Liver (tissue), 9 donors: ENCODE measurements around the gene PTGIR. TPM values are rescaled to one million over a fixed set of nuclear protein-coding genes. Genes with fewer than 3 reads are reported as not detected.

Source experiments
- DNase-seq: peaks from one replicate; pipeline ENCODE4 v3.0.0-alpha.2; 2017; ENCODE audit warnings: low spot score
- H3K27ac ChIP-seq, 2 donors: one replicate each; pipeline ENCODE4 v1.7.0; 2013; ENCODE audit warnings: inconsistent platforms in 2 of 2, low read length in 2 of 2, control low read depth in 1 of 2, low read depth in 1 of 2, mild to moderate bottlenecking in 1 of 2
- H3K27me3 ChIP-seq, 4 donors: one replicate each; pipeline versions ENCODE4 v1.6.1 to v1.7.0; 2013; ENCODE audit warnings: low read length in 3 of 4, inconsistent platforms in 1 of 4, mild to moderate bottlenecking in 1 of 4, moderate library complexity in 1 of 4; ENCODE audit not compliant: control insufficient read depth in 4 of 4, insufficient read depth in 4 of 4
- H3K36me3 ChIP-seq, 4 donors: one replicate each; pipeline versions ENCODE4 v1.6.1 to v1.7.0; 2013; ENCODE audit warnings: low read length in 3 of 4, mild to moderate bottlenecking in 3 of 4, low read depth in 1 of 4, moderate library complexity in 1 of 4; ENCODE audit not compliant: control insufficient read depth in 4 of 4, insufficient read depth in 3 of 4
- H3K4me1 ChIP-seq, 4 donors: one replicate each; pipeline versions ENCODE4 v1.6.1 to v1.7.0; 2013; ENCODE audit warnings: low read length in 3 of 4, mild to moderate bottlenecking in 3 of 4, moderate library complexity in 1 of 4; ENCODE audit not compliant: control insufficient read depth in 4 of 4, insufficient read depth in 4 of 4
- H3K4me3 ChIP-seq, 3 donors: one replicate each; pipeline versions ENCODE4 v1.6.1 to v1.7.0; 2013; ENCODE audit warnings: low read length in 3 of 3, control low read depth in 1 of 3, low read depth in 1 of 3, mild to moderate bottlenecking in 1 of 3
- H3K9ac ChIP-seq, 2 donors: one replicate each; pipeline ENCODE4 v1.7.0; 2013; ENCODE audit warnings: low read length in 2 of 2, mild to moderate bottlenecking in 2 of 2, moderate library complexity in 2 of 2, control low read depth in 1 of 2, low read depth in 1 of 2
- H3K9me3 ChIP-seq, 4 donors: one replicate each; pipeline versions ENCODE4 v1.6.1 to v1.7.0; 2013; ENCODE audit warnings: low read length in 3 of 4; ENCODE audit not compliant: control insufficient read depth in 4 of 4
- ATF3 ChIP-seq: IDR thresholded peaks from 2 replicates; pipeline ENCODE4 v1.6.1; 2016; ENCODE audit warnings: antibody characterized with exemption
- CTCF ChIP-seq: fragments of 150-350 bp; IDR thresholded peaks from 2 replicates; pipeline ENCODE4 v1.5.1; 2017; ENCODE audit warnings: improper control_type of control experiment, low read depth, low read length; ENCODE audit not compliant: missing input control
- FOXA1 ChIP-seq: IDR thresholded peaks from 2 replicates; pipeline ENCODE4 v1.6.1; 2016; ENCODE audit warnings: antibody characterized with exemption
- FOXA2 ChIP-seq: IDR thresholded peaks from 2 replicates; pipeline ENCODE4 v1.6.1; 2016; ENCODE audit warnings: antibody characterized with exemption
- GABPA ChIP-seq, 2 donors: IDR thresholded peaks in 1 of 2; conservative IDR thresholded peaks in 1 of 2; 2 replicates each; pipeline ENCODE4 v1.6.1; 2016; ENCODE audit warnings: antibody characterized with exemption in 2 of 2, mild to moderate bottlenecking in 1 of 2, moderate library complexity in 1 of 2
- HNF4A ChIP-seq, 2 donors: conservative IDR thresholded peaks; 2 replicates each; pipeline ENCODE4 v1.6.1; 2016; ENCODE audit warnings: antibody characterized with exemption in 2 of 2, mild to moderate bottlenecking in 2 of 2
- HNF4G ChIP-seq: IDR thresholded peaks from 2 replicates; pipeline ENCODE4 v1.6.1; 2016; ENCODE audit warnings: antibody characterized with exemption
- JUND ChIP-seq, 2 donors: IDR thresholded peaks; 2 replicates each; pipeline ENCODE4 v1.6.1; 2016; ENCODE audit warnings: antibody characterized with exemption in 2 of 2
- MAX ChIP-seq: IDR thresholded peaks from 2 replicates; pipeline ENCODE4 v1.6.1; 2016; ENCODE audit warnings: antibody characterized with exemption
- NR2F2 ChIP-seq: IDR thresholded peaks from 2 replicates; pipeline ENCODE4 v1.6.1; 2016; ENCODE audit warnings: antibody characterized with exemption
- RAD21 ChIP-seq, 2 donors: IDR thresholded peaks; 2 replicates each; pipeline ENCODE4 v1.6.1; 2016; ENCODE audit warnings: antibody characterized with exemption in 2 of 2, mild to moderate bottlenecking in 2 of 2
- REST ChIP-seq: IDR thresholded peaks from 2 replicates; pipeline ENCODE4 v1.6.1; 2016; ENCODE audit warnings: antibody characterized with exemption, mild to moderate bottlenecking
- RXRA ChIP-seq, 2 donors: IDR thresholded peaks; 2 replicates each; pipeline ENCODE4 v1.6.1; 2017 to 2018; ENCODE audit warnings: antibody characterized with exemption in 2 of 2, mild to moderate bottlenecking in 1 of 2
- SP1 ChIP-seq: IDR thresholded peaks from 2 replicates; pipeline ENCODE4 v1.6.1; 2018; ENCODE audit warnings: antibody characterized with exemption, mild to moderate bottlenecking
- TAF1 ChIP-seq: conservative IDR thresholded peaks from 2 replicates; pipeline ENCODE4 v1.6.1; 2016; ENCODE audit warnings: antibody characterized with exemption, mild to moderate bottlenecking
- WGBS: extraction: QIAGEN DNeasy Blood & Tissue Kit; methylation state at CpG from one replicate; pipeline ENCODE4 v1.1.7; 2013; 5-methylcytosine and 5-hydroxymethylcytosine counted together
- polyA plus RNA-seq, 2 donors: library from polyadenylated mRNA; stranded (reverse) in 1 of 2; unstranded in 1 of 2; fragments of 200-250 nt in 1 of 2; fragments of >200 nt in 1 of 2; fragmentation: Nextera tagmentation in 1 of 2; extraction: Ambion mirVana in 1 of 2; gene quantifications; one replicate each; pipeline versions ENCODE4 v1.2.1 to v1.2.3, GENCODE V29; 2013 to 2015
- total RNA-seq, 2 donors: library from RNA; depleted of rRNA; stranded (reverse); fragments of >200 nt; gene quantifications; one replicate each; pipeline ENCODE4 v1.2.3, GENCODE V29; 2014
- donor health status: healthy.
- donor health status: healthy.
- donor health status: healthy.
- donor health status: healthy.
- donor health status: healthy.

PTGIR gene
- total and polyA plus RNA-seq, 4 donors, result 1.4 to 5.9 (median 2.9) TPM

GRCh38 chr19:46615966-46616365 lies 8.9 kb downstream of the PTGIR start:
- H3K4me3 ChIP-seq, result no peak overlapping the region
- no peak for TF ChIP-seq REST
- H3K36me3 ChIP-seq, result no peaks in the 10 kb centered on the region
- H3K27ac ChIP-seq, result no peak overlapping the region
- no peaks in the 10 kb centered on the region for H3K27me3 ChIP-seq
- no peak for DNase-seq
- no peaks in the 10 kb centered on the region for H3K9me3 ChIP-seq
- WGBS, result 82% methylated on average over 10 of the region's 10 CpGs
- H3K4me1 ChIP-seq, result peaks cover 0 to 6% (median 3%) of the 10 kb centered on the region in 4 donors
- no peak overlapping the region for H3K9ac ChIP-seq

- Histone ChIP-seq H3K27ac (no peak overlapping the region), H3K4me3 (no peak overlapping the region), H3K9me3 (no peaks in the 10 kb centered on the region), H3K4me1 (peaks cover 0 to 6% (median 3%) of the 10 kb centered on the region in 4 donors), H3K9ac (no peak overlapping the region), H3K27me3 (no peaks in the 10 kb centered on the region), H3K36me3 (peaks cover 5 to 10% (median 8%) of the 10 kb centered on the region in 4 donors)
- TF ChIP-seq RAD21 (IDR thresholded peaks at IDR 0.05) (peak; percentile 78 to 88), FOXA1 (no peak), CTCF (peak; percentile 80)
- peak; percentile 88 for DNase-seq
- 17% methylated on average over 12 of the region's 12 CpGs for WGBS
Observed at GRCh38 chr19:46614114-46614722, 10.7 kb downstream of the PTGIR start.

- H3K27me3 ChIP-seq, result no peaks in the 10 kb centered on the region
- no peak for DNase-seq
- no peak overlapping the region for H3K4me3 ChIP-seq
- no peak overlapping the region for H3K9ac ChIP-seq
- H3K27ac ChIP-seq, result no peak overlapping the region
- H3K9me3 ChIP-seq, result no peaks in the 10 kb centered on the region
- WGBS, result 91% methylated on average over 22 of the region's 22 CpGs
- H3K36me3 ChIP-seq, result peaks cover 8 to 17% (median 15%) of the 10 kb centered on the region in 4 donors
- peaks cover 0 to 6% (median 3%) of the 10 kb centered on the region in 4 donors for H3K4me1 ChIP-seq
- TF ChIP-seq SP1, result no peak
- no peak for TF ChIP-seq CTCF
- no peak for TF ChIP-seq ATF3
- no peak for TF ChIP-seq NR2F2
- no peak for TF ChIP-seq MAX
- TF ChIP-seq FOXA1, result no peak
- TF ChIP-seq REST, result no peak
- no peak for TF ChIP-seq TAF1
- TF ChIP-seq RAD21 (IDR thresholded peaks at IDR 0.05), result no peak
- no peak for TF ChIP-seq HNF4A (conservative IDR thresholded peaks at IDR 0.05)
- no peak for TF ChIP-seq JUND (IDR thresholded peaks at IDR 0.05)
- no peak for TF ChIP-seq GABPA (IDR thresholded peaks at IDR 0.05 in 1 of 2, conservative IDR thresholded peaks at IDR 0.05 in 1 of 2)
- TF ChIP-seq RXRA (IDR thresholded peaks at IDR 0.05), result no peak
- no peak for TF ChIP-seq HNF4G
- no peak for TF ChIP-seq FOXA2
Observed at GRCh38 chr19:46613525-46613924, 11.4 kb downstream of the PTGIR start.
